Measurements from ENCODE around the gene GPR35. TPM values are rescaled to one million over a fixed set of nuclear protein-coding genes. Genes with fewer than 3 reads are reported as not detected.

Gene GPR35
- total RNA-seq, 1 experiment from 2014 or later: 4.2 TPM

GRCh38 chr2:240598311-240598911 lies 26.9 kb upstream of the GPR35 start:
- Histone ChIP-seq H3K9me2 (ENCODE audit: insufficient read depth) (no peaks in the 10 kb centered on the region), H3K27ac (ENCODE audit: low read depth, low read length) (no peak overlapping the region), H3K27me3 (ENCODE audit: insufficient read depth, low read length) (no peaks in the 10 kb centered on the region), H4K20me1 (ENCODE audit: insufficient read depth) (no peaks in the 10 kb centered on the region), H3K9me3 (ENCODE audit: control insufficient read depth in 1 of 2, insufficient read depth in 1 of 2, low read depth in 1 of 2, low read length in 2 of 2) (no peaks in the 10 kb centered on the region), H2AFZ (ENCODE audit: low read depth, low read length, poor library complexity, severe bottlenecking) (no peak overlapping the region), H3K36me3 (ENCODE audit: control insufficient read depth in 1 of 2, insufficient read depth in 2 of 2, low read length in 2 of 2) (no peaks in the 10 kb centered on the region; a peak in 1 of 4 replicates), H3K4me3 (replicated peaks in 1 of 2; ENCODE audit: low read depth in 1 of 2, low read length in 2 of 2) (no peak overlapping the region), H3K9ac (ENCODE audit: low read length) (no peak overlapping the region), H3K4me2 (ENCODE audit: low read length) (no peak overlapping the region), H3K4me1 (ENCODE audit: control insufficient read depth in 1 of 2, insufficient read depth in 2 of 2, low read length in 2 of 2) (no peaks in the 10 kb centered on the region), H3K79me2 (ENCODE audit: insufficient read depth, low read length) (no peaks in the 10 kb centered on the region)
- no peak for TF ChIP-seq FOSL1 (IDR thresholded peaks at IDR 0.05; ENCODE audit: low read depth)
- TF ChIP-seq JUND (IDR thresholded peaks at IDR 0.05): no peak
- no peak for TF ChIP-seq SIN3A (IDR thresholded peaks at IDR 0.05; ENCODE audit: low read depth)
- no peak for TF ChIP-seq YY1 (IDR thresholded peaks at IDR 0.05; ENCODE audit: extremely low read depth, insufficient replicate concordance, low read depth, low read length)
- TF ChIP-seq CEBPB (IDR thresholded peaks at IDR 0.05; ENCODE audit: low read depth): no peak
- no peak for TF ChIP-seq TCF7L2 (IDR thresholded peaks at IDR 0.05; ENCODE audit: borderline replicate concordance, extremely low read depth, insufficient read depth, insufficient read length)
- no peak for TF ChIP-seq ELF1 (IDR thresholded peaks at IDR 0.05; ENCODE audit: borderline replicate concordance, low read depth)
- TF ChIP-seq EZH2phosphoT487 (IDR thresholded peaks at IDR 0.05; ENCODE audit: borderline replicate concordance): no peak
- TF ChIP-seq CBX3 (IDR thresholded peaks at IDR 0.05; ENCODE audit: low read depth): no peak
- TF ChIP-seq, protein P1, sequence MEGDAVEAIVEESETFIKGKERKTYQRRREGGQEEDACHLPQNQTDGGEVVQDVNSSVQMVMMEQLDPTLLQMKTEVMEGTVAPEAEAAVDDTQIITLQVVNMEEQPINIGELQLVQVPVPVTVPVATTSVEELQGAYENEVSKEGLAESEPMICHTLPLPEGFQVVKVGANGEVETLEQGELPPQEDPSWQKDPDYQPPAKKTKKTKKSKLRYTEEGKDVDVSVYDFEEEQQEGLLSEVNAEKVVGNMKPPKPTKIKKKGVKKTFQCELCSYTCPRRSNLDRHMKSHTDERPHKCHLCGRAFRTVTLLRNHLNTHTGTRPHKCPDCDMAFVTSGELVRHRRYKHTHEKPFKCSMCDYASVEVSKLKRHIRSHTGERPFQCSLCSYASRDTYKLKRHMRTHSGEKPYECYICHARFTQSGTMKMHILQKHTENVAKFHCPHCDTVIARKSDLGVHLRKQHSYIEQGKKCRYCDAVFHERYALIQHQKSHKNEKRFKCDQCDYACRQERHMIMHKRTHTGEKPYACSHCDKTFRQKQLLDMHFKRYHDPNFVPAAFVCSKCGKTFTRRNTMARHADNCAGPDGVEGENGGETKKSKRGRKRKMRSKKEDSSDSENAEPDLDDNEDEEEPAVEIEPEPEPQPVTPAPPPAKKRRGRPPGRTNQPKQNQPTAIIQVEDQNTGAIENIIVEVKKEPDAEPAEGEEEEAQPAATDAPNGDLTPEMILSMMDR (IDR thresholded peaks at IDR 0.05 in 2 of 3, conservative IDR thresholded peaks at IDR 0.05 in 1 of 3; ENCODE audit: borderline replicate concordance in 1 of 3, insufficient read depth in 1 of 3, low read depth in 2 of 3, low read length in 2 of 3): no peak
- no peak for TF ChIP-seq ATF3 (IDR thresholded peaks at IDR 0.05)
- TF ChIP-seq ZBTB33 (IDR thresholded peaks at IDR 0.05; ENCODE audit: extremely low read depth, insufficient replicate concordance, low read length): no peak
- TF ChIP-seq SP1 (IDR thresholded peaks at IDR 0.05; ENCODE audit: low read depth): no peak
- no peak for TF ChIP-seq SRF (IDR thresholded peaks at IDR 0.05; ENCODE audit: low read depth)
- TF ChIP-seq RAD21 (IDR thresholded peaks at IDR 0.05; ENCODE audit: low read depth): no peak
- TF ChIP-seq POLR2AphosphoS5 (IDR thresholded peaks at IDR 0.05; ENCODE audit: low read depth, low read length): no peak
- no peak for TF ChIP-seq EGR1 (IDR thresholded peaks at IDR 0.05; ENCODE audit: low read depth)
- no peak for TF ChIP-seq ZNF274 (IDR thresholded peaks at IDR 0.05; ENCODE audit: low read depth, low read length)
- TF ChIP-seq POLR2A (IDR thresholded peaks at IDR 0.05; ENCODE audit: borderline replicate concordance, extremely low read depth, insufficient read depth, insufficient read length): no peak
- TF ChIP-seq REST (IDR thresholded peaks at IDR 0.05; ENCODE audit: low read depth): no peak
- ATAC-seq: no peak
- DNase-seq (ENCODE audit: low read depth, low spot score): no peak
- ChIA-PET CTCF (no interaction called here), POLR2A (no interaction called here), RAD21 (ENCODE audit: low non-redundant PET in 1 of 2, low total read pairs in 2 of 2, uncharacterized antibody in 2 of 2, unreplicated experiment in 2 of 2) (no interaction called here)
- no TSS peak for BruUV-seq (replicated peaks)
- intact Hi-C loops (cut with micrococcal nuclease): no loop called here

Data from HCT116 (cell line).